Hematopoietic multipotent progenitor cell treated with erythropoietin and hydrocortisone succinate and interleukin-3 and kit ligand, for 17 days (in vitro differentiated cells): ENCODE measurements around the gene SAMD5.

ENCODE experiments used
- DNase-seq: peaks from one replicate; pipeline ENCODE4 v3.0.0-alpha.2; 2015; ENCODE audit warnings: low spot score

Gene SAMD5

DNA sequence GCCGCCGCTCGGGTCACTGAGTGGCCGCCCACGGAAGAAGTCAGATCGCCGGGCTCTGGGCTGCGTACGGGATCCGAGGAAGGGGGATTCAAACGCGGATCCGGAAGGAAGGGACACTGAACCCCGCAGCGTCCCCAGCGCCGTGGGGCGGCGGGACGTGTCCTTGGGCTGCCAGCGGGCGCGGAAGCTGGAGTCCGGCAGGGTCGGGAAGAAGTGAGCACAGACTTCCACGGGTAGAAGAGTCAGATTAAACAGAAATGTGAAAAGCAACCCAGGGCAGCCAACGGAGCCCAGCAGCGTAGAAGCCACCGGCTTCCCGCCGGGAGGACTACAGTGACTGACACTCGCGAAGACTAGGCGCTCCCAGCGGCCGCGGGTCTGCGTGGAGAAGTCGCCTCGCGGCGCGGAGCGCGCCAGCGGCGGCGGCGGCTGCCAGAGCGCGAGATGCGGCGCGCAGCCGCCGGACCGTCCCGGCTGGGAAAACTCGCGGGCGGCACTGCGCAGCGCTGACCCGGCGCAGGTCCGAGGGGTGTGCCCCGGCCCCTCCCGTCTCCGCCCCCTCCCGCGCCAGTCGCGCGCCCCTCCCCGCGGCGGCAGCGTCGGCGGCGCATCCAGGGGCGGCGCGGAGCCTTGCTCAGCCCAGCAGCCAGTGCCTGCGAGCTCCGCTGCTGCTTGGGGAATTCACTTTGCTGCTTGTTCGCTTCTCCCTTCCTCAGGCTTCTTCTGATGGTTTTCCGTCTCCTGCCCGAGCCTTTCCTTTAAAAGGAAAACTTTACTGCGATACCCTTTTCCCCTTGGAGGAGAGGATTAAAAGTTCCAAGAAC is at the start of gene SAMD5:
TSS of gene SAMD5 (plus strand) at position 649 of the 824 bp plus-strand sequence. CDS start 239 bp downstream, outside the sequence.
- DNase-seq = no peak

- no peak for DNase-seq
Measured at GRCh38 chr6:147459780-147460179, 48.7 kb upstream of the SAMD5 start.

GRCh38 chr6:147463651-147464050 is 44.8 kb upstream of the SAMD5 start:
- DNase-seq = no peak

GRCh38 chr6:147467428-147467827 is 41.1 kb upstream of the SAMD5 start:
- DNase-seq = no peak

GRCh38 chr6:147467886-147468285 is 40.6 kb upstream of the SAMD5 start:
- no peak for DNase-seq

GRCh38 chr6:147468634-147469033 is 39.9 kb upstream of the SAMD5 start:
- DNase-seq = no peak

- no peak for DNase-seq
Measured at GRCh38 chr6:147479857-147480256, 28.6 kb upstream of the SAMD5 start.

GRCh38 chr6:147486683-147487082 is 21.8 kb upstream of the SAMD5 start:
- no peak for DNase-seq

DNA sequence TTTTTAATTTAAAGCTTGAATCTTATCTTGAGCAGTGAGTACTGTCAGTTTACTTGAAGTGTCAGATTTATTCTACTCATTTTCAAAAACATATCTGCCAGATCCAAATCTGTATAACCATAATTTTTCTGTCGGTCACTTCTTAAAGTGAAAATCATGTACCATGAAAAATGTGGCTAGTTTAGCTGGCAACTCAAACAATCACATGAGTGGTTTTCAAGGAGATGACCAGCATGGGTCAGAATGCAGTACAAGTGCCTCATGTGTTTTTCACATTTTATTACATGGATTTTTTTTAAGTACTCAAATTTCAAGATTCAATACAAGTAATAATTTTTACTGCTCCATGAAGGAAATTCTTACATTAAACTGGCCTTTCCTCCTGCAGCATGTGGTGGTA is 11.0 kb upstream of the SAMD5 start:
- DNase-seq = no peak

DNA sequence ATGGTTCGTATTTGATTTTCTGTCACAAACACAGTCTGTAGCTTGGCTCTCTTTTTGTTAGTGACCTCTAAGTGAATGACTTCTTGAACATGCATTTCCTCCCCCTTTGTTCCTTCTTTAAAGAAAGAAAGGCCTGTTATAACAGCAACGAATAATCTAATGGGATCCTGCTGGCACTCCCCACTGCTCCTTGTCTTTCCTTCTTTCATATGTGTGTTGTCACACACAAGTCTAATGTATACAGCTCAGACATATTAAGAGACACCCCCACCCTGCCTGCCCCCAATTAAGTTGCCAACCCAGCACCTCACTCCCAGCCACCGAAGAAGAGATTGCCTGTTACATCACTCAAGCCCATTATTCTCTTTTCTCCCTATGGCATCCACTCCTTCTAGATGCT is 4.9 kb upstream of the SAMD5 start:
- DNase-seq = no peak

DNA sequence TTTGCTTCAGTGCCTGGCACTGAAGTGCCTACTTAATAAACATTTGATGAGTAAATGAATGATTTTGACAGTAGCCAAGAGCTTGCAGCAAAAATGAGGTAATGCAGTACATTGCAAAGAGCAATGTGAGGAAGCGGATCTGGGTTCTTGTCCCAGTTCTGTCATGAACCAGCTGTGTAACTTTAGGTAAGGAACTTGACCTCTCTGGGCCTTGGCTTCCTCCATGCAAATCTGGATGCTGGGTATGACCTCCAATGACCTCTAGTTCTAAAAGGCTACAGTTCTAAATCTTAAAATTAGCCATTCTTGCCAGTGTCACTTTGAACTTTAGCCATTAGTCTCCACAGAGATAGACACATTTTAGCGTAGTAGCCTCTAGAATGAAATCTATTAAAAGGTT is 3.6 kb upstream of the SAMD5 start:
- DNase-seq = no peak

- DNase-seq = no peak
Measured at GRCh38 chr6:147506704-147507114, 1.8 kb upstream of the SAMD5 start.

GRCh38 chr6:147507162-147508041 is 1.1 kb upstream of the SAMD5 start:
- DNase-seq = no peak

DNA sequence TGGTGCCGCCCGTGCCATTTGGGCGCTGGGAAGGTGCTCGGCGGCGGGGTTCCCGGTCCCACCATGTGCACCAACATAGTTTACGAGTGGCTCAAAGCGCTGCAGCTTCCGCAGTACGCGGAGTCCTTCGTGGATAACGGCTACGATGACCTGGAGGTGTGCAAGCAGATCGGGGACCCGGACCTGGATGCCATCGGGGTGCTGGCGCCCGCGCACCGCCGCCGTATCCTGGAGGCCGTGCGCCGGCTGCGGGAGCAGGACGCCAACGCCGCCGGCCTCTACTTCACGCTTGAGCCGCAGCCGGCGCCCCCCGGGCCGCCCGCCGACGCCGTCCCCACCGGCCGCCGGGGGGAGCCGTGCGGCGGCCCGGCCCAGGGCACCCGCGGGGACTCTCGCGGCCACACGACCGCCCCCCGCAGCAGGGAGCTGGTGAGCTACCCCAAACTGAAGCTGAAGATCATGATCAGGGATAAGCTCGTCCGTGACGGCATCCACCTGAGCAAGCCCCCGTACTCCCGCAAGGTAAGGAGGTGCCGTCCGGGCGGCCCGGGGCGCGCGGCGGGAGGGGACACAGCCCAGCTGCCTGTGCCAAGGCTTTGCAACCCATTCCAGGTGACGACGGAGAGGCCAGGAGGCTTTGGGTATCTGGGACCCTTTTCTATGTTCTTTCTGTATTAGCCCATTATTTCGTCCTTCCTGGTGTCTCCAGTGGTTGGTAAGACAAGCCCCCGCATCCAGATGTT is 547 bp downstream of the SAMD5 start:
- no peak for DNase-seq

DNA sequence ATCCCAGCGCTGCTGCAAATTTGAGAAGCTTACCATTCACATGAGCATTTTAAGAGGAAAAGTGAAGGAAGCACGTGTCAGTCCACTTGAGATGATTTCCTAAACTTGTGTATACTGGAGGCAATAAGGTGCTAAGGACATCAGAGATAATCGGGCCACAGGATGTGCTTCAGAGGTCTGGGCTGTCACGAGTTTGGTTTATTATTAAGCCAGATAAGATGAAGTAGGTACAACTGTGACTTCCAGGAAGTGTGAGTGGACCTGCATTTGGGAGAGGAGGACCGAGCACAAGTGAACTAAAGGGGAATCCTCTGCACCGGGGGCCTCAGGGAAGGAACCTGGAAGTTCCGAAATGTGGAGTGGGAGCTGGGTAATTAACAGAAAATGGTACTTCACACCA is 1.4 kb downstream of the SAMD5 start:
- DNase-seq = no peak

DNA sequence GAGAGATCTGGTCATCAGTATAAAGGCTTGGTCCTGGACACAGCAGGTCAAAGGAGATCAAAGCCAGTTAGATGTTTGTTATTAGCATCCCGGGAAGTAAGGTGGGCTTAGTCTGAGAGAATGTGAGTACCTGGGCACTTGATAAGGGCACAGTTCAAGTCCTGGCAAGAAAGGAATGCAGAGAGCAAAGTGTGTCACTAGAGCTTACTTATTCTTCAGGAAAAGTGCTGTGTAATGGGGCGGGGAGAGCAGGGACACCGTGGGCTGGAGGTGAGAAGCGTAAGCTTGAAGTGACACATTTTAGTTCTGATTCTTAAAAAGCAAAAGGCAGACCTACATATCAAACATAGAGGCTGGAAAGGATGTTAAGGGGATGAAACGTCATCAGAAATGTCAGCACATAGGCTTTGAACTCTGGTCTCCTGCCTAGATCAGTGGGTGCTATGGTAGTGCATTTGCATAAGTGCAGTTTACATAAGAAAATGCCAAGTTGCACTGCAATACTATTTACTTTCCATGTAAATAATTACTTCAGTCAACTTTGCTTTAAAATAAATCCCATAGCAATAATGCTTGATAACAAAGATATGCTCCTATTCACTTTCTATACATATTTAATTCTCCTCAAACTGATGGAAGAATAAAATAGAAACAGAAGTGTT is 2.6 kb downstream of the SAMD5 start:
- DNase-seq = no peak

DNA sequence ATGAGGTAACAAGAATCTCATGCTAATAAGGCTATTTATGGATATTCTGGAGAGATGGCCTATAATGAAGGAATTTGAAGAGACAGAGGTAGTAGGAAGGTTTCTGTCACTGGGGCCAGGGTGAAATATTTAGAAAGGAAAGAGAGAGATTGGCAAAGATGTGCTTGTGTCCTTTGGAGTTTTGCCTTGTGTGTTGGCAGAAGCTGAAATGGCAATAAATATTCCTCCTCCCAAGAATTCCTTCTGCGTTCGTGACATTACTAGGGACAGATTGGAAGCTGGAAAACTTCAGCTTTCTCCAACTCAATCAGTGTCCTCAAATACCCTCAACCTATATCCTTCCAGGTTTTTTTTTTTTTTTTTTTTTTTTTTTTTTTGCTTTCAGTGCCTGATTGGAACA is 6.3 kb downstream of the SAMD5 start:
- DNase-seq = no peak

DNA sequence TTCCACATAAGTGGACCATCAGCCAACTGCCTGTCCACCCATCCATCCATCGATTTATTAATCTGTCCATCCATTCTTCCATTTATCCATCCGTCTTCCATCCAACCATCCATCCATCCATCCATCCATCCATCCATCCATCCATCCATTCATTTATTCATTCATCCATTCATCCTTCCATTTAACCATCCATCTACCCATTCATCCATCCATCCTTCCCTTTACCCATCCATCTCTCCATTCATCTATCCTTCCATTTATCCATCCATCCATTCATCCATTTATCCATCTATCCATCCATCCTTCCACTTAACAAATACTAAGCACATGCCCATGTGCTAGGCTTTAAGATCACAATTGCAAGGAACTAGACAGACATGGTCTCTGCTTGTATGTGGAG is 6.8 kb downstream of the SAMD5 start:
- no peak for DNase-seq

GRCh38 chr6:147522597-147522996 is 14.1 kb downstream of the SAMD5 start:
- no peak for DNase-seq

DNA sequence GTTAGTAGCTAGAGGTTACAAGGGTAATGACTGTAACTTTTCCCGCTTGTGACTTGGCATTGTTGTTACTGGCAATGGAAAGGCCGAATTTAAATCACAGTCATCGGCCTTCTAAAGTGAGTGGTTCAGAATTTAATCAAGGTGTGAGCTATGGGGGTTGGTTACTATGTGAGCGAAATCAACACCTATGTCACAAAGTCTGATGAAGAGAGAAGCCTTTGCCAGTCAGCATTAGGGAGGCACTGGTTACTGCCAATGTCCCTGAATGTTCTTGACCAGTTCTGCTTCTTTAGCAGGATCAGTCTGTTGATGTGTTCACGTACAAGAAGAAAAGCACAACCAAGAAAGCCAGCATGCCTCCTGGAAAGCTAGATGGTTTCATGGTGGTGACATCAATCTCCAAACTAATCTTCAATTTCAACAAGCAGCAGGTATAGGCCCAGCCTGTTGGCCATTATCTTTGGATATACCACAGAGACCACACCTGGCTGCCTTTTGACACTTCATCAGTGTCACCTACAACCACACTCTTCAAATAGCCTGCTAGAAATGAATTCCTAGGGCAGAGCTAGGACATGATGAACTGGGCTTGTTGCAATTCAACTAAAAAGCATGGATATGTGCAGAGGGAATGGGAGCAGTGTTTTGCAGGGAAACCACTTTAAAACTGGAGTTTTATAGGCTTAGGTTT is 17.2 kb downstream of the SAMD5 start:
- no peak for DNase-seq

DNA sequence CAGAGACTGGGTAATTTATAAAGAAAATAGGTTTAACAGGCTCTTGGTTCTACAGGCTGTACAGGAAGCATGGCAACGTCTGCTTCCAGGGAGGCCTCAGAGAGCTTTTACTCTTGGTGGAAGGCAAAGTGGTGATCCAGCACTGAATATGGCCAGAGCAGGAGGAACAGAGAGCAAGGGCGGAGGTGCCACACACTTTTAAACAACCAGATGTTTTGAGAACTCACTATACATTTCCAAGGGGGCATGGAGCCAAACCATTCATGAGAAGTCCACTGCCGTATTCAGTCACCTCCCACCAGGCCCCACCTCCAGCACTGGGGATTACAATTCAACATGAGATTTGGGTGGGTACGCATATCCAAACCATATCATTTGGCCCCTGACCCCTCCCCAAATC is 18.7 kb downstream of the SAMD5 start:
- DNase-seq = no peak
